Left lung (tissue), 10 donors: ENCODE measurements around the gene IGSF21. TPM values are rescaled to one million over a fixed set of nuclear protein-coding genes. Genes with fewer than 3 reads are reported as not detected.

ENCODE experiments used
- ATAC-seq: fragments of 200-7000 bp; cut with Tn5 transposase; one replicate; pipeline ENCODE4 v1.9.1; 2020; ENCODE audit warnings: moderate library complexity
- DNase-seq, 4 donors: peaks; one replicate each; pipeline ENCODE4 v3.0.0-alpha.2; 2013 to 2020
- H3K27ac ChIP-seq, 2 donors: fragments of 200-600 bp; sonication (generic) in 1 of 2; one replicate each; pipeline versions ENCODE4 v1.5.0 to v1.8.0; 2020 to 2021
- H3K27me3 ChIP-seq, 2 donors: fragments of 200-600 bp; sonication (generic) in 1 of 2; one replicate each; pipeline versions ENCODE4 v1.5.0 to v1.8.0; 2020 to 2021
- H3K36me3 ChIP-seq, 2 donors: fragments of 200-600 bp; sonication (generic) in 1 of 2; one replicate each; pipeline versions ENCODE4 v1.5.0 to v1.8.0; 2020 to 2021
- H3K4me1 ChIP-seq, 2 donors: fragments of 200-600 bp; one replicate each; pipeline ENCODE4 v1.8.0; 2021
- H3K4me3 ChIP-seq, 2 donors: fragments of 200-600 bp; sonication (generic) in 1 of 2; one replicate each; pipeline versions ENCODE4 v1.5.0 to v1.8.0; 2020 to 2021; ENCODE audit warnings: mild to moderate bottlenecking in 1 of 2
- H3K9me3 ChIP-seq, 2 donors: fragments of 200-600 bp; sonication (generic) in 1 of 2; one replicate each; pipeline versions ENCODE4 v1.5.0 to v1.8.0; 2020 to 2021
- CTCF ChIP-seq, 2 donors: fragments of 200-600 bp; sonication (generic) in 1 of 2; IDR thresholded peaks; one replicate each; pipeline versions ENCODE4 v1.5.0 to v1.8.0; 2021; ENCODE audit warnings: antibody characterized with exemption in 2 of 2
- intact Hi-C, 2 donors: fragments of 100-400 bp; cut with DNase I; formaldehyde crosslinking; loops; one replicate each; pipeline versions ENCODE4 v1.11.2 to v1.14.2; 2022
- polyA plus RNA-seq, 6 donors: library from polyadenylated mRNA; unstranded; fragments of 120-200 nt; gene quantifications; one replicate each; pipeline ENCODE4 v1.2.1, GENCODE V29; 2013; ENCODE audit not compliant: insufficient read length in 6 of 6
- total RNA-seq, 2 donors: library from RNA; stranded (reverse); fragmentation: NEBNext Ultra II Directional; extraction: Animal tissue kit (Norgen Biotek cat#: 25700); gene quantifications; one replicate each; pipeline ENCODE4 v1.2.1, GENCODE V29; 2021
- donor health status: DM: no; HTN: yes; CAD: no.
- donor health status: DM: no; HTN: no; CAD: no.

Gene IGSF21
- total and polyA plus RNA-seq, 8 donors: 0.14 to 1.2 (median 0.25) TPM; not detected in 2

DNA sequence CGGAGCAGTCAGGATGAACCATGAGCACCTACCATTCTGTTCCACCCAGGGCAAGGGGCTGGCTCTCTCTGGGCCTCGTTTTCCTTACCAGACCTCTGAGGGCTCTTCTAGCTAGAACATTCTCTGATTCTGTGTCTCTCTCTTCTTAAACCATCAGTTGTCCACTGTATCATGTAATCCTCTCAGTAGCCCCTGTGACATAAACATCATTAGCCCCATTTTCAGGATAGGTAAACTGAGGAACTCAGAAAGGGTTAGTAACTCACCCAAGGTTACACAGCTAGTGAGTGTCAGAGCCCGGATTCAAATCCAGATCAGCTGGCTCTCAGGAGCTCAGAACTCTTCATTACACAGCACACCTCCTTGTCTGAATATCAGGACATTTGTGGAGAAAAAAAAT lies 22.8 kb downstream of the IGSF21 start:
- no peak for ATAC-seq
- no peak for TF ChIP-seq CTCF (IDR thresholded peaks at IDR 0.05)

DNA sequence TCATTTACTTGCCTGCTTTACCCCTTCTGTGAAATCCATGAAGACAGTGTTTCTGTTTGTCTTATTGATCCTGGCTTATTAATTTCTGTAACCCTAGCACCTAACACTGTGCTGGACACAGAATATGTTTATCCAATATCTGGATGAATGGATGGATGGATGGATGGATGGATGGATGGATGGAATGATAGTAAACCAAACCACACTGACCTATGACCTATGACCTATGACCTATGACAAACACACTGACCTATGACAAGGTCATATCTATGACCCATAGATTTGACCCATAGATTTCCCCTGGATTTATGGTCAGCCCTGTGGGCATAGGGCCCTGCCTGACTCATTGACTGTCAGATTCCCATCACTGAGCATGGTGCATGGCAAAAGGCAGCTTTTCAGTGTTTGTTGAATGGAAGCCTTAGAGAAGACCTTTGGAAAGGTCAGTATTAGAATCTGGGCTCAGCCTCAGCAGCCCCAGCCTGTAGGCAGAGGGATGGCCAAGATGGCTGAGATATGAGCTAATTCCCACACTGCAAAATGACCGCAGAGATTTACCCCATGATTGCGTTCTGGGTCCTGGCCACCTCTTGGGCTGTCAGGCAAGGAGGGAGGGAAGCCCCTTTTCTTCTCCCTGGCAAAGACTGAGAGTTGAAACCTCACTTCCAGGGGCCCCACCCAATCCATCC lies 24.6 kb downstream of the IGSF21 start:
- H3K4me1 ChIP-seq: no peaks in the 10 kb centered on the region
- ATAC-seq (no peak), DNase-seq (no peak)
- TF ChIP-seq CTCF (IDR thresholded peaks at IDR 0.05): no peak
- H3K9me3 ChIP-seq: no peaks in the 10 kb centered on the region
- intact Hi-C loops: no loop called here
- H3K27me3 ChIP-seq: peaks cover 0 to 52% of the 10 kb centered on the region in 2 donors
- no peak overlapping the region for H3K27ac ChIP-seq
- no peaks in the 10 kb centered on the region for H3K36me3 ChIP-seq
- H3K4me3 ChIP-seq: no peak overlapping the region

More for the DNA sequence above, 22.8 kb downstream of the IGSF21 start:
- no peak overlapping the region for H3K4me3 ChIP-seq
- intact Hi-C loops: no loop called here
- H3K4me1 ChIP-seq: no peaks in the 10 kb centered on the region
- H3K36me3 ChIP-seq: no peaks in the 10 kb centered on the region
- no peak overlapping the region for H3K27ac ChIP-seq
- H3K9me3 ChIP-seq: no peaks in the 10 kb centered on the region
- H3K27me3 ChIP-seq: peaks cover 0 to 48% of the 10 kb centered on the region in 2 donors
- no peak for DNase-seq

GRCh38 chr1:18132711-18133541 lies 25.3 kb downstream of the IGSF21 start:
- peaks cover 0 to 56% of the 10 kb centered on the region in 2 donors for H3K27me3 ChIP-seq
- no peaks in the 10 kb centered on the region for H3K9me3 ChIP-seq
- TF ChIP-seq CTCF (IDR thresholded peaks at IDR 0.05): no peak
- intact Hi-C loops: no loop called here
- DNase-seq: no peak
- ATAC-seq: no peak
- no peaks in the 10 kb centered on the region for H3K4me1 ChIP-seq
- H3K27ac ChIP-seq: no peak overlapping the region
- H3K36me3 ChIP-seq: no peaks in the 10 kb centered on the region
- no peak overlapping the region for H3K4me3 ChIP-seq

GRCh38 chr1:18134324-18135046 lies 26.9 kb downstream of the IGSF21 start:
- Histone ChIP-seq H3K27me3 (peaks cover 0 to 49% of the 10 kb centered on the region in 2 donors), H3K27ac (no peak overlapping the region), H3K4me1 (no peaks in the 10 kb centered on the region), H3K9me3 (no peaks in the 10 kb centered on the region), H3K36me3 (no peaks in the 10 kb centered on the region), H3K4me3 (no peak overlapping the region)
- intact Hi-C loops: no loop called here
- no peak for DNase-seq
- TF ChIP-seq CTCF (IDR thresholded peaks at IDR 0.05): no peak
- no peak for ATAC-seq
